Limb (tissue), 2 donors: ENCODE data around the gene RELN.
A peak's percentile ranks its signal among the peaks of the same experiment; 100 is the strongest.
"Not testable (repeated sequence)": the region's sequence is repeated elsewhere in the genome, so short reads cannot be mapped to it uniquely, and the experiment has no call there.

Experiments used
- DNase-seq, 2 donors: peaks; one replicate each; pipeline ENCODE4 v3.0.0-alpha.2; 2016; ENCODE audit errors: extremely low spot score in 2 of 2

The RELN gene

GRCh38 chr7:103989200-103989784 is at the start of gene RELN:
Gene RELN, minus strand, starts transcription at chr7:103989658. Its CDS starts 302 bp downstream, at chr7:103989356.
- peak; percentile 4 to 79 for DNase-seq

- no peak for DNase-seq
These were observed 48.7 kb upstream of the RELN start for GRCh38 chr7:104038136-104038535.

GRCh38 chr7:104036889-104037288 is 47.4 kb upstream of the RELN start:
- DNase-seq, result not testable (repeated sequence)

- no peak for DNase-seq
These were observed 45.9 kb upstream of the RELN start for GRCh38 chr7:104035351-104035750.

- no peak for DNase-seq
These were observed 45.2 kb upstream of the RELN start for GRCh38 chr7:104034679-104035078.

GRCh38 chr7:104033837-104034236 is 44.4 kb upstream of the RELN start:
- no peak for DNase-seq

- DNase-seq, result no peak
These were observed 43.0 kb upstream of the RELN start for GRCh38 chr7:104032486-104032885.

GRCh38 chr7:104029765-104030164 is 40.3 kb upstream of the RELN start:
- DNase-seq, result no peak

GRCh38 chr7:104024632-104025031 is 35.2 kb upstream of the RELN start:
- DNase-seq, result no peak

- no peak for DNase-seq
These were observed 33.6 kb upstream of the RELN start for GRCh38 chr7:104023100-104023499.

GRCh38 chr7:104018425-104018824 is 29.0 kb upstream of the RELN start:
- no peak for DNase-seq

GRCh38 chr7:104017001-104017400 is 27.5 kb upstream of the RELN start:
- no peak for DNase-seq

GRCh38 chr7:104012835-104013234 is 23.4 kb upstream of the RELN start:
- DNase-seq, result no peak

GRCh38 chr7:104011829-104012228 is 22.4 kb upstream of the RELN start:
- no peak for DNase-seq

GRCh38 chr7:104010052-104010909 is 20.8 kb upstream of the RELN start:
- DNase-seq, result no peak

GRCh38 chr7:104008107-104008506 is 18.6 kb upstream of the RELN start:
- no peak for DNase-seq

GRCh38 chr7:104007614-104008013 is 18.2 kb upstream of the RELN start:
- no peak for DNase-seq

- DNase-seq, result no peak
These were observed 15.7 kb upstream of the RELN start for GRCh38 chr7:104005197-104005596.

GRCh38 chr7:103996639-103997038 is 7.2 kb upstream of the RELN start:
- DNase-seq, result no peak

GRCh38 chr7:103996017-103996551 is 6.6 kb upstream of the RELN start:
- no peak for DNase-seq

- no peak for DNase-seq
These were observed 6.1 kb upstream of the RELN start for GRCh38 chr7:103995554-103995953.

GRCh38 chr7:103993551-103993950 is 4.1 kb upstream of the RELN start:
- no peak for DNase-seq

- no peak for DNase-seq
These were observed 1.9 kb upstream of the RELN start for GRCh38 chr7:103991406-103991805.
